ENCODE data around the gene NDUFS8.

Gene NDUFS8

DNA sequence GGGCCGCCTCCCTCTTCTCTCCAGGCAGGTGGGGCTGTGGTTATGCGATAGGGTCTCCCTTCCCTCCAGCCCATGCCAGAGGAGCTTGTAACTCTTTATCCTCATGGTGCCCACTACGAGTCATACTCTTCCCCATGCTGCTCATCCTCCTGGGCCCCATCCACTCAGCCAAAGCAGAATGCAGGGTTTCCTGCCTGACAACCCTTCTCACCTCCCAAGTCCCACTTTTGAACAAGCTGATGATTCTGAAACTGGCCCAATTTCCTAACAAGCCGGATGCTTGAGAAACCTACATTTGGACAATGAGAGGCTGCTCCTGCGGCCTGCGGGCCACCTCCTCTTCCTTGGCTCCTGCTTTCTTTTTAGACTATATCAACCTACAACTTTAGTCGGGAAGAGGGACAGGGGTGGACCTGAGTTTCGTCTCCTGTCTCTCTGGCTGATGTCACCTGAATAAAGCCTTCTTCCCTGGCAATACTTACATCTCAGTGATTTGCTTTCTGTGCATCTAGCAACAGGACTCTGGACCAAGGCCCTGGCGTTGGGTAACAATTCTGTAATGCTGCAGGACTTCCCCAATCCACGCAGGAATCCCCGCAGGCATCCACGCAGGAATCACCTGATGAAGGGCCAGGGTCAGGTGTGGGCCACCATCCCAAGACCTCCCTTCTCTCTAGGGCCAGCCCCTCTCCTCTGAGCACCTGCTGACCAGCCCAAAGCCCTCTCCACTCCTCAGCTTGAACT is 1.5 kb upstream of the NDUFS8 start:
- DNase-seq (ENCODE audit: low read depth) = peak; percentile 47
- no peak overlapping the region for H3K4me3 ChIP-seq (replicated peaks; ENCODE audit: low read depth, low read length)
- no peak for TF ChIP-seq CTCF (IDR thresholded peaks at IDR 0.05; ENCODE audit: low read length, missing control alignments)

DNA sequence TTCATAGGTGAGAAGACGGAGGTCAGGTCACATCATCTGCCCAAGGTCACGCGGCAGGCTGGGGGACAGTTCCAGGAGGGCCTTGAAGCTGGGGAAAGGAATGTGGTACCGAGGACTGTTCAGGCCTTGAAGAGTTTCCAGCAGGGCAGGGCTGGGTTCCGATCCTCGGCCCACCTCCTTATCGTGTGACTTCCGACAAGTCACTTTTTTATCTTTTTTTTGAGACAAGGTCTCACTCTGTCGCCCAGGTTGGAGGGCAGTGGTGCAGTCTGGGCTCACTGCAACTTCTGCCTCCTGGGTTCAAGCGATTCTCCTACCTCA is 623 bp downstream of the NDUFS8 start:
- peak overlapping the region; percentile 90 for H3K4me3 ChIP-seq (replicated peaks; ENCODE audit: low read depth, low read length)
- TF ChIP-seq CTCF (IDR thresholded peaks at IDR 0.05; ENCODE audit: low read length, missing control alignments) = no peak
- peak; percentile 35 for DNase-seq (ENCODE audit: low read depth)

GRCh38 chr11:68032003-68032402 is 1.5 kb downstream of the NDUFS8 start:
- DNase-seq (ENCODE audit: low read depth) = no peak
- no peak for TF ChIP-seq CTCF (IDR thresholded peaks at IDR 0.05; ENCODE audit: low read length, missing control alignments)
- H3K4me3 ChIP-seq (replicated peaks; ENCODE audit: low read depth, low read length) = no peak overlapping the region

- no peak for TF ChIP-seq CTCF (IDR thresholded peaks at IDR 0.05; ENCODE audit: low read length, missing control alignments)
- no peak for DNase-seq (ENCODE audit: low read depth)
- H3K4me3 ChIP-seq (replicated peaks; ENCODE audit: low read depth, low read length) = no peak overlapping the region
Measured at GRCh38 chr11:68032997-68033707, 2.7 kb downstream of the NDUFS8 start.

DNA sequence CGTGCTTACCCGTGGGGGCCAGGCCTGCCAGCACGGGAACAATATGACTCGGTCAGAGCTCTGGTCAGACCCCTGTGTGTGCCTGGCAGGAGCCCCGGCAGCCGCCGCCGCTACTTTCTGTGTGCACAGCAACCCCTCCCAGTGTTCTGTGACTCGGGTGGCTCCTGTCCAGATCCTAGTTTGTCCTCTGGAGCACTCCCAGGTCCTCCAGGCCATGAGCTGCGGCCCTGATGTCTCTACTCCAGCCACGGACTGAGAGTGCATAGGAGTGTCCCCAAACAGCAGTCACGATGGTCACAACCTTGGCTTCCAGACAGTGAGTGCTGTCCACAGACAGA is 3.2 kb downstream of the NDUFS8 start:
- H3K4me3 ChIP-seq (replicated peaks; ENCODE audit: low read depth, low read length) = no peak overlapping the region
- TF ChIP-seq CTCF (IDR thresholded peaks at IDR 0.05; ENCODE audit: low read length, missing control alignments) = no peak
- no peak for DNase-seq (ENCODE audit: low read depth)

- DNase-seq (ENCODE audit: low read depth) = no peak
- TF ChIP-seq CTCF (IDR thresholded peaks at IDR 0.05; ENCODE audit: low read length, missing control alignments) = no peak
- no peak overlapping the region for H3K4me3 ChIP-seq (replicated peaks; ENCODE audit: low read depth, low read length)
Measured at GRCh38 chr11:68035266-68035876, 4.9 kb downstream of the NDUFS8 start.
